HFFc6 (cell line): ENCODE measurements around the gene NDUFA13. TPM values are rescaled to one million over a fixed set of nuclear protein-coding genes. Genes with fewer than 3 reads are reported as not detected.
A peak's percentile ranks its signal among the peaks of the same experiment; 100 is the strongest.

Experiments
- DNase-seq: peaks from one replicate; pipeline ENCODE4 v3.0.0-alpha.2; 2018
- H3K27ac Mint-ChIP-seq: 2 replicates; pipeline ENCODE4 v1.8.0; 2020; ENCODE audit warnings: mild to moderate bottlenecking, mixed read lengths
- H3K27me3 Mint-ChIP-seq: 2 replicates; pipeline ENCODE4 v1.8.0; 2021; ENCODE audit warnings: mild to moderate bottlenecking, moderate library complexity, mixed read lengths; ENCODE audit not compliant: insufficient read depth
- H3K36me3 Mint-ChIP-seq: 2 replicates; pipeline ENCODE4 v1.8.0; 2021; ENCODE audit warnings: low read depth, mixed read lengths
- H3K4me1 Mint-ChIP-seq: 2 replicates; pipeline ENCODE4 v1.8.0; 2020; ENCODE audit warnings: low read depth, mixed read lengths
- H3K4me3 Mint-ChIP-seq: 2 replicates; pipeline ENCODE4 v1.8.0; 2020; ENCODE audit warnings: mild to moderate bottlenecking, moderate library complexity, mixed read lengths
- H3K9me3 Mint-ChIP-seq: 2 replicates; pipeline ENCODE4 v1.8.0; 2020; ENCODE audit warnings: mild to moderate bottlenecking, mixed read lengths
- CTCF ChIP-seq: fragments of 200-600 bp; sonication (generic); IDR thresholded peaks from 2 replicates; pipeline ENCODE4 v1.5.0; 2021; ENCODE audit warnings: antibody characterized with exemption, mild to moderate bottlenecking
- total RNA-seq, 6 experiments: library from RNA; stranded (reverse); fragmentation: NEBNext Ultra II Directional; extraction: Animal tissue kit (Norgen Biotek cat#: 25700); gene quantifications; 2 replicates in 1 of 6; 3 replicates in 5 of 6; pipeline ENCODE4 v1.2.3, GENCODE V29; 2021

NDUFA13 gene
- total RNA-seq, 6 experiments from 2014 or later, result 266 to 393 (median 323) TPM

GRCh38 chr19:19514881-19515641 lies 964 bp upstream of the NDUFA13 start, which contains the start of gene TSSK6:
Gene TSSK6, minus strand, starts transcription at chr19:19515548. Its CDS starts 121 bp downstream, at chr19:19515427.
- Mint-ChIP-seq H3K27ac (peak within 1 kb of the TSS; percentile 89), H3K9me3 (no peaks in the 10 kb centered on the region), H3K4me1 (no peaks in the 10 kb centered on the region), H3K36me3 (peaks cover 7% of the 10 kb centered on the region; the same call in 1 of the 2 replicates), H3K4me3 (peak within 1 kb of the TSS; percentile 95), H3K27me3 (peaks cover 4% of the 10 kb centered on the region; the same call in 1 of the 2 replicates)
- no peak for DNase-seq
- no peak for TF ChIP-seq CTCF

GRCh38 chr19:19517235-19517619 lies 1.2 kb downstream of the NDUFA13 start:
- H3K36me3 Mint-ChIP-seq, result peaks cover 13% of the 10 kb centered on the region
- TF ChIP-seq CTCF, result no peak
- peak overlapping the region; percentile 95 for H3K4me3 Mint-ChIP-seq
- peaks cover 1% of the 10 kb centered on the region; the same call in 1 of the 2 replicates for H3K27me3 Mint-ChIP-seq
- H3K9me3 Mint-ChIP-seq, result no peaks in the 10 kb centered on the region
- 0 out of 2 replicates have a peak overlapping the region, but pooled peaks have one; percentile 89 for H3K27ac Mint-ChIP-seq
- H3K4me1 Mint-ChIP-seq, result no peaks in the 10 kb centered on the region
- DNase-seq, result no peak

- H3K27ac Mint-ChIP-seq, result no peak overlapping the region
- H3K36me3 Mint-ChIP-seq, result peaks cover 5% of the 10 kb centered on the region
- H3K4me1 Mint-ChIP-seq, result no peaks in the 10 kb centered on the region
- H3K4me3 Mint-ChIP-seq, result no peak overlapping the region
- no peak for DNase-seq
- H3K9me3 Mint-ChIP-seq, result no peaks in the 10 kb centered on the region
- no peak for TF ChIP-seq CTCF
- no peaks in the 10 kb centered on the region for H3K27me3 Mint-ChIP-seq
Observed at GRCh38 chr19:19520989-19521388, 5.0 kb downstream of the NDUFA13 start.

GRCh38 chr19:19523177-19523576 lies 7.2 kb downstream of the NDUFA13 start:
- no peak for DNase-seq
- Mint-ChIP-seq H3K4me3 (no peak overlapping the region), H3K4me1 (no peaks in the 10 kb centered on the region), H3K27me3 (no peaks in the 10 kb centered on the region), H3K36me3 (peaks cover 5% of the 10 kb centered on the region), H3K27ac (no peak overlapping the region), H3K9me3 (no peaks in the 10 kb centered on the region)
- no peak for TF ChIP-seq CTCF

GRCh38 chr19:19524053-19524452 lies 8.0 kb downstream of the NDUFA13 start:
- Mint-ChIP-seq H3K27me3 (no peaks in the 10 kb centered on the region), H3K36me3 (peaks cover 5% of the 10 kb centered on the region), H3K9me3 (no peaks in the 10 kb centered on the region), H3K4me3 (no peak overlapping the region), H3K4me1 (no peaks in the 10 kb centered on the region), H3K27ac (no peak overlapping the region)
- TF ChIP-seq CTCF, result no peak
- DNase-seq, result no peak
